ENCODE measurements around the gene CPN1. TPM values are rescaled to one million over a fixed set of nuclear protein-coding genes. Genes with fewer than 3 reads are reported as not detected.

Gene CPN1
- total and polyA plus RNA-seq, 2 of the 8 experiments (the other 6 are each of a cell fraction or from before 2014, with no cell fraction given) = 0.15 to 0.20 TPM

GRCh38 chr10:100041306-100042002 lies 40.2 kb downstream of the CPN1 start:
- TF ChIP-seq SRF (IDR thresholded peaks at IDR 0.05; ENCODE audit: low read depth, low read length) (no peak), TEAD4 (IDR thresholded peaks at IDR 0.05; ENCODE audit: low read depth, low read length) (no peak), USF2 (IDR thresholded peaks at IDR 0.05; ENCODE audit: low read length) (no peak), POU5F1 (IDR thresholded peaks at IDR 0.05; ENCODE audit: low read depth, low read length) (no peak), TCF12 (IDR thresholded peaks at IDR 0.05; ENCODE audit: low read depth, low read length) (no peak), NANOG (IDR thresholded peaks at IDR 0.05; ENCODE audit: insufficient read depth, low read depth, low read length, poor library complexity, severe bottlenecking) (no peak)
- Histone ChIP-seq H3K4ac (replicated peaks; ENCODE audit: insufficient read length, low read depth, low read length) (no peak overlapping the region), H2BK120ac (replicated peaks; ENCODE audit: low read depth, low read length) (no peak overlapping the region), H4K8ac (ENCODE audit: extremely low read depth, insufficient read depth, low read length) (no peak overlapping the region), H3K27me3 (replicated peaks in 1 of 4; ENCODE audit: control insufficient read depth in 3 of 4, extremely low read depth in 1 of 4, insufficient read depth in 3 of 4, low read length in 3 of 4) (no peaks in the 10 kb centered on the region), H3K56ac (replicated peaks; ENCODE audit: insufficient read length, low read depth, low read length) (no peak overlapping the region), H4K91ac (replicated peaks; ENCODE audit: insufficient read length, low read length) (no peak overlapping the region), H3K14ac (ENCODE audit: insufficient read length) (no peak overlapping the region), H3K9ac (replicated peaks in 1 of 4; ENCODE audit: extremely low read depth in 1 of 4, low read depth in 3 of 4, low read length in 3 of 4) (no peak overlapping the region), H2AK5ac (ENCODE audit: low read depth, low read length) (no peak overlapping the region), H3K27ac (ENCODE audit: low read depth, low read length) (no peak overlapping the region), H3K36me3 (ENCODE audit: control insufficient read depth in 2 of 4, insufficient read depth in 4 of 4, low read length in 3 of 4) (no peaks in the 10 kb centered on the region), H2AFZ (ENCODE audit: low read length) (no peak overlapping the region), H3K9me3 (ENCODE audit: insufficient read depth in 2 of 2, low read depth in 1 of 2, low read length in 1 of 2) (no peaks in the 10 kb centered on the region), H4K5ac (ENCODE audit: insufficient read length, low read depth, low read length) (no peak overlapping the region), H2BK5ac (ENCODE audit: low read depth, low read length) (no peak overlapping the region), H3K4me3 (ENCODE audit: extremely low read depth in 1 of 4, insufficient read depth in 2 of 4, low read depth in 3 of 4, low read length in 4 of 4) (no peak overlapping the region), H3K23ac (ENCODE audit: insufficient read length) (no peak overlapping the region), H2BK20ac (ENCODE audit: low read length) (no peak overlapping the region), H3K18ac (ENCODE audit: extremely low read depth, low read length) (no peak overlapping the region), H3K4me1 (replicated peaks in 1 of 4; ENCODE audit: control insufficient read depth in 3 of 4, insufficient read depth in 4 of 4, low read length in 3 of 4) (peaks cover 0 to 6% (median 4%) of the 10 kb centered on the region in 4 experiments; a peak in 4 of 7 replicates), H3K23me2 (ENCODE audit: low read depth, low read length) (no peaks in the 10 kb centered on the region), H3K4me2 (ENCODE audit: insufficient read depth in 1 of 2, low read depth in 2 of 2, low read length in 2 of 2) (no peak overlapping the region), H2BK15ac (ENCODE audit: low read length) (no peak overlapping the region), H3K79me1 (ENCODE audit: low read depth, low read length) (no peaks in the 10 kb centered on the region), H2BK12ac (ENCODE audit: low read depth, low read length) (no peak overlapping the region), H4K20me1 (replicated peaks in 1 of 2; ENCODE audit: control insufficient read depth in 1 of 2, insufficient read depth in 2 of 2, low read length in 2 of 2) (no peaks in the 10 kb centered on the region), H3K79me2 (ENCODE audit: control insufficient read depth in 1 of 2, insufficient read depth in 2 of 2, low read length in 2 of 2) (no peaks in the 10 kb centered on the region)
- CTCF ChIA-PET (ENCODE audit: partially characterized antibody) = interaction anchor here (0.7 to 1.8 kb wide), 6 partner anchors 16 to 196 kb away, joined by 3 to 7 read pairs (median 3); no protein-coding TSS in a partner anchor
- WGBS, 2 experiments (ENCODE audit: extremely low coverage in 1 of 2, insufficient coverage in 1 of 2, insufficient read length in 1 of 2, insufficient replicate concordance in 2 of 2, low coverage in 1 of 2, low lambda C conversion rate in 2 of 2, missing lambda C conversion rate in 1 of 2) = 89% methylated on average over 2 of the region's 2 CpGs; no CpG with 5 or more reads in 1 of the 2 experiments
- POLR2A ChIA-PET (ENCODE audit: partially characterized antibody) = no interaction called here
- FAIRE-seq (no peak), DNase-seq (ENCODE audit: low read depth in 1 of 2, low spot score in 2 of 2) (no peak)
